ENCODE data around the gene PEX7. TPM values are rescaled to one million over a fixed set of nuclear protein-coding genes. Genes with fewer than 3 reads are reported as not detected.

PEX7 gene
- total RNA-seq, 1 experiment from 2014 or later: 8.1 TPM

Other genes with a start within 250 kb of the PEX7 start
- gene MAP3K5, start 30.1 kb upstream of the PEX7 start, total RNA-seq (2021; ENCODE audit: unreplicated experiment): 11.8 TPM
- not detected for gene SLC35D3, start 99.7 kb downstream of the PEX7 start, total RNA-seq (2021; ENCODE audit: unreplicated experiment)
- gene IL20RA, start 222.4 kb downstream of the PEX7 start, total RNA-seq (2021; ENCODE audit: unreplicated experiment): 1.1 TPM

Measured in HCT116 (cell line).